HG02588 (cell line): ENCODE results near the gene MACROD2.
A peak's percentile ranks its signal among the peaks of the same experiment; 100 is the strongest.

Experiments
- ATAC-seq: cut with Tn5 transposase; IDR thresholded peaks from one replicate; pipeline ENCODE4 v1.9.1; 2021; ENCODE audit warnings: mild to moderate bottlenecking, moderate library complexity; ENCODE audit not compliant: unreplicated experiment

Gene MACROD2

DNA sequence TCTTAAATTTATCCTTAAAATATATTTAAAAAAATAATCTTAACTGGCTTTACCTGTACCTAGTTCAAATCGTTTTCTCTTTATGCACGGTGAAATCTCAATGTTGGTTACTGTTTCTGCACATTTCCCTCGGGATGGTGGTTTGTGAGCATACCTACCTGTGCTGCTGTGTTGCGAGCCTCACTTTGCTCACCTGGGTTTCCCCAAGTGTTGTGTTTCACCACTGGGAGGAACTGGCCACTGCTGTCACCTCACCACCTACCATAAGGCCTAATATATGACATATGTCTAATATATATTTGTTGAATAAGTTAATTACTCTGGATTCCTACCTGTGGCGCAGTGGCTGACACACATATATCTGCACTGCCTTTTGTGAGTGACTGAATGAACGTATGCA lies 835.6 kb downstream of the MACROD2 start:
- ATAC-seq, result no peak

DNA sequence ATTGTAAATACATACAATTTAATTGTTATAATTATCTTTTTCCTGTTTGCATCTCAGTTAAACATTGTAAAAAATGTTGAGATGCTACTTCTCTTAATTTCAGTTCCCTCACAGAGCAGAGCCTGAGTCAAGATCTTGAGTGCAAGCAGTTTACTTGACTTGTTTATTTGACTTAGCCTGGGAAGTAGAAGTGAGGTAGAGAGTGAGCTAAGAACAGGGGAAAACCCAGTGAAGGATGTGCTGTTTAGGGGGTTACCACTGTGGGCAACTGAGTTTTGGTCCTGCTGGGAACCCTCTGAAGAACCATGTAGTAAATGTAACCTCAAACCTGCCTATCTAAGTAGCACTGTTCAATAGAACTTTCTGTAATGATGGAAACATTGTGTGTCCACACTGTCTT lies 837.3 kb downstream of the MACROD2 start:
- ATAC-seq, result peak; percentile 70

DNA sequence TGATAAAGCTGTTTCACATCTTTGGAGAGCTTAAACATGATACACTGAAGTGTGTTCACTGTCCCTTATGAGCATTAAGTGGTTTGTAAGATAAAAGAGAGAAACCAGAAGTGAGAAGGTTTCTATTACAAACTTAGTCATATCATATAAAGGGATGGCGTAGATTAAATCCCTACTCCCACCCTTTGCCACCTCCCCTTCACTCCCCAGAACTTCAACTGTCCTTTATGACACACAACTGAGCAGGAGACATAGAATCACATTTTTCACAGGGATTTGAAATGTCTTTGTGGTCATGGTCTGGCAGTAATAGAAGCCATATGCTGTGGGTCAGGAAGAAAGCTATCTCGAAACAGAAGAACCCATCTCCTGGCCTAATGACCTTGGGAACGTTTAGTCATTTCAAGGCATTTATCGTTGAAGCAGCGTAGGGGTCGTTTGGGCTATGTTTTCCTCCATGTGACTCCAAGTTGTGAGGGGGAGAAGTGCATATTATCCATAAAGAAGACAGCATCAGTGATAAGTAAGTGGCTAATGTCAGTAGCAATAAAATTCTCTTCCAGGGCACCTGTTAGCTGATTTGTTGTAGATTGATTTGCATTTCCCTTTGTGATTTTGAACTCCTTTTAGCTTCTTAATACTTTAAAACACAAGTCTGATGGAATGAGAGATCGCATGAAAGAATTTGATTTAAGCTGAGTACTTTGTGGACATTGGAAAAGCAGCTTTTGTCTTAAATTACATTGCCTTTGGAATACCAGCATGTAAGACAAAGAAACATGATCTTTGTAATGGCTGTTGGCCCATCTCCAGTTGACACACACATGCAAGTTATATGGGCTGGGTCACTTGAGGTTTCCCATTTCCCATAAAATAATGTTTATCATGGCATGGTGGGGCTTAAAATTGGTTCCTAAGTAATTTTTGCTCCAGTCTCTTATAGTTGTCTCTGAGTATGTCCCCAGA lies 843.6 kb downstream of the MACROD2 start:
- ATAC-seq, result peak; percentile 85

DNA sequence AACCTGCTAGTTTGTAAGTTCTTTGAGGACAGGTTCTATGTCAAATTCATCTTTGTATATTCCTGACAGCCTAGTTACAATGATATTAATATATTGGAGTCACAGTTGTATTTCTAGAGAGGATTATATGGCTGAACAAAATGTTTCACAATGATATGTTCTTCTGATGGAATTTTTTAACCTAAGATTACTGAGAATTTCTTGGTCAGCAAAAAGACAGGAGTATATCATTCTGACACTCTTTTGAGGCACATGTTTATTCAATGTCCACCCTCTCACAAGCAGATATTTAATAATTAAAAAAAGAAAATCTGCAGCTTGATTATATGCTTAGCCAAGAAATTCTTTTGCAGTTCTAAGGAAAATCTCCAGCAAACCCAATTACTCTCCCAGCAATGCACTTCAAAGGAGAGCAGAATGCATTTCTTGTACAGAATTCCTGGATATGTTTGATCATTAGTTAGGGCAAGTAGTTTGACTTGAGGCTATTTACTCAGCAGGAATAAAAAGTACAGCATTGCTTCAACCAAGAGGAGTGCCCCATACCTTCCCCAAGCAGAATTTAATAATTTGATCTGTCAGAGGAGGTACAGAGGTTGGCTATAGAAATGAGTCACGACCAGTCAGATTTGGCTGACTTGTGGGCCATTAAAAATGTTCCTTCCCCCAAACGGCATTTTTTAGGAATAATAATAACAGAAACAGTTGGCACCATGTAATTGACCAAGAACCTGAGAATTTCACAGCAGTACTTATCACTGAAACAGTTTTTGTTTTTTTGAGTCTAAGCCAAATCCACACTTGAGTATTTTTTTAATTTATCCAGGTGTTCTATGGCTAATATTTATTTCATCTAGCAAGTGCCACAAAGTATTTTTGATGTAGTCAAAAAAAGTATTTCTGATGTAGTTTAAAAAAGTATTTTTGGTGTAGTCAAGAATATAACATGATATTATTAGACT lies 850.2 kb downstream of the MACROD2 start:
- ATAC-seq, result no peak

DNA sequence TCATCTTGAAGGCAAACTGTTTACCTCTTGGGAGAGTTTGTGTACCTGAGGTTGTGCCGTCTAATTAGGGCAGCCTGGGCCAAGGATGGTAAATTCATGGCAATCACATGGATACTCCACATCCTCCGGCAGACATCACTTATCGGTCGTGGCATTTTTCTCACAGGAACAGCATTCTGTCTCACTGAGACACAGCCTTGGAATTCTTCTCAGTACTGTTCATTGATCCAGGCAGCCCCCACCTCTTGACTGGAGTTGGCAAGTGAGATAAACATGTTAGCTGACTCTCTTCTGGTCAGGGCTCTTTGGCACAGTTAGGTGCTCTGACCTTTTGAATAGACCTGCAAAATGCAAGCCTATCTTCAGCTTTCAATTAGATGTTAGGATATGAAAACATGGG lies 853.5 kb downstream of the MACROD2 start:
- ATAC-seq, result no peak

DNA sequence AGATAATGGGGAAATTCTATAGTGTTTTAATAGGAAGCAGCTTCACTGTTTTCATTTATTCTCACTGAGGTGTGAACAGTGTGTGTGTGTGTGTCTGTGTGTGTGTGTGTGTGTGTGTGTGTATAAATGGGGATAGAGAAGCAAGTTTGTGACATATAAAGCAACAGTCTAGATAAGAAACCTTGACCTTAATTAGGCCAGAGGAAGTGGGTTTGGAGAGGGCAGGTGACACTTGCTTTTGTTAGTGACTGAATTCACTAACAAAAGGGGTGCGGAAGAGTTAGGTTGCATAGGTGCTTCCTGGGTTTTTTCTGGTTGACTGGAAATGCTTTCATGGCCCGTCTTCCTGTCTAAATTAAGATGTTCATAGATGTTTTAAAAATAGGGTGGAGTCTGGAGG lies 857.8 kb downstream of the MACROD2 start:
- no peak for ATAC-seq

DNA sequence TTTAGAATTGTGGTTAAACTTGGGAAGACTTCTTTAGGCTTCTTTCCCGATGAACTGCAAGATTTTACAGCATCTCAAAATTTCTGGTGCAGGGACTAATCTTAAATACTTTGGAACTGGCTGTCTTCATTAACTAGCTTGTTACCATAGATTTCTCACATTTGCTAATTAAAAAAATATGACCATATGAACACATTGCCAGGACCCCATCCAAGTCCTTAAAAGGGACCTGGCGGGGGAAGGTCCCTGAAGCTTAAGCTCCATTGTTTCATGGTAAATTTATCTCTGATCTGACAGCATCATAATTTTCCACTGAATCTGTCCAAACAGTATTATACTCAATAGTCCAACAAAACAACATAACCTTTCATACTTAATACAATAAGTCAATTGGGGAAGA lies 859.9 kb downstream of the MACROD2 start:
- ATAC-seq, result no peak

DNA sequence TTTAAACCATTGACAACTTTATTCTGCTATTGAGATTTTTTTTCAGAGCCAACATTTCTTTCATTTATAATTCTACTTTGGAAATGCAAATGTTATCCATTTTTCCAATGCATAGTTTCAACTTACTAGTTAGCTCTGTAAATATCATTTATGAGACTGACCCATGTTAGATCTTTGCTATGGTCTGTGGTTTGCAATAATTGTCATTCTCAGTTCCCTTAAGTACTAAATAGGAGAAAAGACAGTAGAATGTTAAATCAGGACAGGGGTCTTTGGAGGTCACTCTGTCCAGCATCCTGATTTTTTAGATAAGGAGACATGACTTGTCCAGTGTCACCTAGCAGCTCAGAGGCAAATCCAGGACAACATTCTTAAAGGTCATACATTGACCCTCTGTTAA lies 864.3 kb downstream of the MACROD2 start:
- ATAC-seq, result no peak

DNA sequence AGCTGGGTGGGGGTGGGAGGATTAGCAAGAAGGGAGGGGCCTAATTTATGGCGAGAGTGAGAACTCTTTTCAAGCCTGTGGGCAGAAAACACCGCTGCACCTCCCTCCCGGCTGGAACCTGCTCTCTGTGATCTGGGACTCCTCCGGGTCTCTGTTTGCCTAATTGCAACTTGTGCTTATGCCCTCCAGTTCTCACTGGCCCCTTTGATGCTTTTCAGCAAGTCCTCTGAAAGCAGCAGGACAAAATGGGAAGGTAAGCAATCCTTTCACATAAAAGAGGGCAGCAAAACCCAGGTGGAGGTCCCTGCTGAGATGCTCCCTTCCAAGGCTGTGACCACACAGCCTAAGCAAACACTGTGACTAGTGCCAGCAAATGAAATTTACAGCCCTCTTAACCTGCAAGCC lies 865.1 kb downstream of the MACROD2 start:
- ATAC-seq, result no peak

DNA sequence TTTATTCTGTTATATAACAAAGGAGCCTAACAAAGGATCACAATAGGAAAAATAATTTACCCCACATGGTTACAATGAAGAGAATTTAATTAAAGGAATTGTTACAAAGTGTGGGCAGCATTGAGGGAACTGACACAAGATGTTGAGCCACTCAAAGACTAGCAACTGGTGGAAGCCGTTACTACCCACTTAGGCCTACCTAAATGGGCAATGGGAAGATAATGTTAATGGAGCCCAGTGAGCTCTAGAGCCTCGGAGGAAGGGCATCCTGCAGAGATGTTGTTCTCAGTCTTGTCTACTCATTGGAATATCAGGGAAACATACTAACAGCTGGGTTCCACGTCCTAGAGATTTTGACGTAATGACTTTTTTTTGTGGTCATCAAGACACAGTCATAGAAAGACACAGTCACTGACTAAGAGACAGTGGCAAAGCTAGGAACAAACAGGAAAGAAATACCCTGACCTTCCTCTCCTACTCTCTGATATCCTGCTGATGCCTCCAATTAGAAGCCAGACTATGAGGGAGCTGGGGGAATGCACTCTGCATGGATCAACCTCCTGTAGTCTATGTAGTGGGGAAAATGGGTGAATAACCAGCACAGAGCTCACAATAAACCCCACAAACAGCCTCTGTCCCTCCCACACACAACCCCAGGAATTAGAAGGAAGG lies 865.8 kb downstream of the MACROD2 start:
- no peak for ATAC-seq

DNA sequence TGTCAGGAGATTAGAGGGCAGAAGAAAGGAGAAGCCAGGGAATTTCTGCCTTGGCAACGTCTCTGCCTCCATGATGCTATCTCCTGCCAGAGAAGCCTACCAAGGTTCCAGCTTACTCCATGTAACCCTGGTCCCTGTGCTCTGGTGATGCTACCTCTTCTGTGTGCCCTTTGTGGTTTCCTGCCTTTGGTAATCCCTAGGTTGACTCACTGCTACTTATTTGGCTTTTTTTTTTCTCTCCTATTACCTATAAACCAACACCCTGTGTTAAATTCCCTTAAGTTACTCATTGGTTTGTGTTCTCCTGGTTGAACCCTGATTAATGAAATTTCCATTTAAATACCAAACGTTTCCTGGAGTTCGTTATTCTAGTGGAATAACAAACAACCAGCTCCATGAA lies 869.9 kb downstream of the MACROD2 start:
- no peak for ATAC-seq

DNA sequence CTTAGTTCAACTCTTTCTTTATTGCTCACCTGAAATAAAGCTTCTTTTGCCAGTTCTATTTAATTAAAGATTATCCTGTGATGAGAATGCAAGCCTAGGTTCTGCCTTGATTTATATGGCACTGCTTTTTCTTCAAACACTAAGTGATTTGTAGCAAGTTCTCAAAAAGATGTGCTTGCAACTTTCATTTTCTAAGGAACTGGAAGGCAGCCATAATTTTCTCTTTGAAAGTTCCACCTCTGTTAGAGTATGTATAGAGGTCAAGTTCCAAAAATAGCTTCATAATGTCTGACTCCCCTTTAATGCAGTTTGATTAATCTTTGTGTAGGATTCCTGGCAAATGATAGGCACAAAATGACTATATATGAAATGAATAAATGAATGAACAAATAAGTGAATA lies 870.4 kb downstream of the MACROD2 start:
- ATAC-seq, result no peak

DNA sequence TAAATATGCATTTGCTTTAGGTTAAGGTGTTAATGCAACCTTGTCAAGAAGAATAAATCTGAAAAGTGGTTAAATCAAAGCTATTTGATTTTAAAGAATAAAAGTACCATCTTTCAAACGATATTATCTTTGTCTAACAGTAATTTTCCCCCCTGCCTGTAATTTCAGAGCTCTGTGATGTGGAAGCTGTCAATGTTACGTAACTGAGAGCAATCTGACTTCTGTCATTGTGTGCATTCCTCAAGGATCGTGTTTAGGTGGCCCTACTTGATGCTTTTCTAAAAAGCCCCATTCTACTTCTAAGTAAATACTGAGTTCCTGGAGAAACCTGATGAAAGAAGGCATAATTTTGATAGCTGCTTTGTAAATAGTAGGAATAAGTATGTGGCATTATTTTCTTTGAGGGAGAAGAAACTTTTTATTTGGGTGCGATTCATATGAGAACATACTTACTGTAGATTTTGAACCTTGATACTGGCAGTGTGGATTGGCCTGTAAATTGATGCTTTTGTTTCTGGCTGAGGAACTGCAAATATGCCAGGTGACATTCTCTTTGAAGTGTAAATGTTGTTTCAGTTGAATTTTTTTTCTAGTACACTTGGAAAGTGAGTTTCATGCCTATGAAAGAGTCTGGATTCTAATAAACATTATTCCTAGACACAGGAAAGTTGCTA lies 871.7 kb downstream of the MACROD2 start:
- no peak for ATAC-seq

DNA sequence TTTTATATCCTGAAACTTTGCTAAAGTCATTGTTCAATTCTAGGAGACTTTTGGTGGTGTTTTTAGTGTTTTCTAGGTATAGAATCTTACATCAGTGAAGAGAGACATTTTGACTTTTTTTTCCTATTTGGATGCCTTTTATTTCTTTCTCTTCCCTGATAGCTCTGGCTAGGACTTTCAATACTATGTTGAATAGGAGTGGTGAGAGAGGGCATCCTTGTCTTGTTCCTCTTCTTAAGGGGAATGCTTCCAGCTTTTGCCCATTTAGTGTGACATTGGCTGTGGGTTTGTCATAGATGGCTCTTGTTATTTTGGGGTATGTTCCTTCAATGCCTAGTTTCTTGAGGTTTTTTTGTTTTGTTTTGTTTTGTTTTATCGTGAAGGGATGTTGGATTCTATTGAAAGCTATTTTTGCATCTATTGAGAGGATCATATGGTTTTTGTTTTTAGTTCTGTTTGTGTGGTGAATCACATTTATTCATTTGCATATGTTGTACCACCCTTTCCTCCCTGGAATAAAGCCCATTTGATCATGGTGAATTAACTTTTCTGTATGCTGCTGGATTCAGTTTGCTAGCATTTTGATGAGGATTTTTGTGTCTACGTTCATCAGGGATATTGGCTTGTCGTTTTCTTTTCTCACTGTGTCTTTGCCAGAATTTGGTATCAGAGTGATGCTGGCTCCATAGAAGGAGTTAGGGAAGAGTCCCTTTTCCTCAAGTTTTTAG lies 882.1 kb downstream of the MACROD2 start:
- no peak for ATAC-seq

DNA sequence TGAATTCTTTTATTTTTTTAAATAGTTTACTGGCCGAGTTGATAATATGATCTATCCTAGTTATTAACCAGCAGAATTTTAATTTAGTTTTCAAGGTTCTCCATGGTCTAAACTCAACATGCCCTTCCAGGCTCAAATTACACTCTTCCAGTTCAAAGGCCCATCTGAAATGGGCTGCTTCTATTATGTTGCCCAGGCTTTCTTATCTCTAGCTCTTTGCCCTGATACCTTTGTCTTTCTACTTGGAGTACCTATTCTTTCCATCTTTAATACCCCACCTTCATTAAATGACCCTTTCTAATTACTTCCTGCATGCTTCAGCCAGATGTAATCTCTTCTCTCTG lies 883.3 kb downstream of the MACROD2 start:
- no peak for ATAC-seq

DNA sequence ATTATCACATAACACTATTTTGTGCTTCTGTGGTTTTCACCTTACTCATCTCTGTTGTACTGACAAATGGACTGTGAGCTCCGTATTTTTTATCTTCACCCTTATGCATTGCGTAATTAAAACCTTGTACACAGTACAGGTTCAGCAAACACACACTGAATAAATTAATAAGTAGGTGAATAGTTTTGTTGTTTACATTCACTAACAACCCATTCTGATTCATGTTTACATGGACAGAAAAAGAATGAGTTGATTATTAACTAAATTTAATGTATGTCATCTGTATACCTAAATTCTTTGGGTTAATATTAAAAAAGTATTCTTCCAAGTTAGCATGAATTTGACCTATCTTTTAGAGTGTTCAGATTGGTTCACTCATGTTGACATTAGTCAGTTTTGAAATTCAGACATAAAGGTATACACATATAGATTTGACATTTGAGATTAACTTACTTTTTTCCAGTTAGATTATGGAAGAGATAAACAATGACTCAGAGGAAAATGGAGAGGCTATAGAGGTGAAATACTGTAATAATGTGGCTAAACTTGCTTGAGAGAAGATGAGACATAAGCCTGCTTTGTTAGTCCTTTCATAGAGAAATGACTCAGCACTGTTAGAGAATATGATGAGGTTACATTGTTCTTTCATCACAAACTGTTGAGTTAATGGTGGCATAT lies 883.8 kb downstream of the MACROD2 start:
- peak; percentile 59 for ATAC-seq

DNA sequence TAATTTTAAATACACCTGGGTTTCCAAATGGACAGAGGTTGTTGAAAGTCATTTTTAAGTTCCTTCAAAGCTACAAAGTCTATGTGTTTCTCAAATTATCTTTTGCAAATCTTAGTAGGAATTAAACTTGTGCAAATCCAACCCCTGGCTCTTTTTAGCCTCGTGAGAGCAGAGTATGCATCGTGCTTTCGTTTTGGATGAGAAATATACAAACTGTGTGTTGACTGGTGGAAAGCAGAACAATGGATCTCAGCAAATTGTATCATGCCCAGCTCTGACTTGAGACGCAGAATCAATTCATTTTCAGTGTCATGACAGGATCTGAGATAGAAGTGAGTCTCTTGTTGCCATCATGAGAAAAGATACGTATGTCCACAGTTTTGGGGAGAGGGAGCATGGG lies 884.5 kb downstream of the MACROD2 start:
- ATAC-seq, result no peak

DNA sequence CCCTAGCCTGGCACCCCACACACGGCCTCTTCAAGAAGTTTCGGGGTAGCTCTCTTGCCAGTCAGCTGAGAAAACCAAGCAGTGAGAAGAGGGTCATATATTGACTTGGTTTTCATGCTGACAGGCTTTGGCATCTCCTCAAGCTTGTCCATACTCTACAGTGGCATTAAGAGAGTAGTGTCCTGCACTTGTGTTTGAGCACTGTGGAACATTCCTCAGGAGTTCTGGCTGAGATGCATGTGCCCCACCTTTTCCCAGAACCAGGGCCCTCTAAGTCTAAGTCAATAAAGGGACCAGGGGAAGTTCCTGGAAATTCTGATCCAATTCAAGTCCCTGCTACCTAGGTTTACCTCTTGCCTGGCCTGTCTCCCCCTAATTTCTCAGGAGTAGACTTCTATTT lies 886.2 kb downstream of the MACROD2 start:
- ATAC-seq, result no peak

DNA sequence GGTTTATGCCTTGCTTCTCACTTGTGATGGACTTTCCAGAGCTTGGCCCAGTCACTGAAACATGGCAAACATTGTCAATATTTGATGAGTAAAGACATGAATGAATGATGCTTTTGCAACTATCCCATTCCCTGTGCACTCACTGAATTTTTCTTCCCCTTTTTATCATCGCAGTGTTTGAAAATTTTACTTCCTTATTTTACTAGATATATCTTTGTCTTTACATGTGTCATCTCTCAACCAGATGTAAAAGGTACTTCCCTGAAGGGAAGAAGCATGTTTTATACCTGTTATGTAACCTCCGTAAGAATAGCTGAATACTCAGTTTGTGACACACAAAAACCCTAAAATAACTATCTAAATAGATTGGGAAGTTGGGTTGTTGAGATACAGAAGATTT lies 886.8 kb downstream of the MACROD2 start:
- ATAC-seq, result no peak
